ENCODE results near the gene VAT1L.

- no peak for TF ChIP-seq POLR2A (IDR thresholded peaks at IDR 0.05; ENCODE audit: low read depth, low read length)
- no peak for TF ChIP-seq TAF1 (IDR thresholded peaks at IDR 0.05; ENCODE audit: borderline replicate concordance, low read depth, low read length)
These were observed 139.7 kb downstream of the VAT1L start for GRCh38 chr16:77928096-77928495.

Measured in GM12892 (cell line).